ENCODE results near the gene PLPP7.

DNA sequence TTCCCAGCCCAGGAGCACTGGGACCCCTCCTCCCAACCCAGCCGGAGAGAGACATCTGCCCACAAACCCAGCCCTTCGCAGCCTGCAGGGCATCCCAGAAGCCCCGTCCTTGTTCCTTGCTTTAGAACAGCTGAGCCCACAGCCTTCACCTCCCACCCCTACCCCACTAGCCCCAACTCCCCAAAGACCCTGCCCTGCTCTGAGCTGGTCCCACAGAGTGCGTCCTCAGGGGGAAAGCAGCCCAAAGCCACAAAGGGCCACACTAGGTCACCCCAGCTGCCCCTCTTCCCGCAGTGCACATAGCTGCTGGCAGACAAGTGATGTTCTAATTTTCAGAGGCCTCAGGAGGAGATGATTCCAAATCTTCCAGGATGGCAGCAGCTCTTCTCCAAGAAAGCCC lies 8.8 kb downstream of the PLPP7 start:
- TF ChIP-seq, protein P1, sequence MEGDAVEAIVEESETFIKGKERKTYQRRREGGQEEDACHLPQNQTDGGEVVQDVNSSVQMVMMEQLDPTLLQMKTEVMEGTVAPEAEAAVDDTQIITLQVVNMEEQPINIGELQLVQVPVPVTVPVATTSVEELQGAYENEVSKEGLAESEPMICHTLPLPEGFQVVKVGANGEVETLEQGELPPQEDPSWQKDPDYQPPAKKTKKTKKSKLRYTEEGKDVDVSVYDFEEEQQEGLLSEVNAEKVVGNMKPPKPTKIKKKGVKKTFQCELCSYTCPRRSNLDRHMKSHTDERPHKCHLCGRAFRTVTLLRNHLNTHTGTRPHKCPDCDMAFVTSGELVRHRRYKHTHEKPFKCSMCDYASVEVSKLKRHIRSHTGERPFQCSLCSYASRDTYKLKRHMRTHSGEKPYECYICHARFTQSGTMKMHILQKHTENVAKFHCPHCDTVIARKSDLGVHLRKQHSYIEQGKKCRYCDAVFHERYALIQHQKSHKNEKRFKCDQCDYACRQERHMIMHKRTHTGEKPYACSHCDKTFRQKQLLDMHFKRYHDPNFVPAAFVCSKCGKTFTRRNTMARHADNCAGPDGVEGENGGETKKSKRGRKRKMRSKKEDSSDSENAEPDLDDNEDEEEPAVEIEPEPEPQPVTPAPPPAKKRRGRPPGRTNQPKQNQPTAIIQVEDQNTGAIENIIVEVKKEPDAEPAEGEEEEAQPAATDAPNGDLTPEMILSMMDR (conservative IDR thresholded peaks at IDR 0.05; ENCODE audit: low read length): no peak
- no peak for TF ChIP-seq EZH2phosphoT487 (IDR thresholded peaks at IDR 0.05; ENCODE audit: borderline replicate concordance, low read depth, low read length)
